ENCODE data around the gene WNT7B. TPM values are rescaled to one million over a fixed set of nuclear protein-coding genes. Genes with fewer than 3 reads are reported as not detected.

WNT7B gene
- total and polyA plus RNA-seq, 2 experiments from 2014 or later: 0.10 TPM; not detected in 1

DNA sequence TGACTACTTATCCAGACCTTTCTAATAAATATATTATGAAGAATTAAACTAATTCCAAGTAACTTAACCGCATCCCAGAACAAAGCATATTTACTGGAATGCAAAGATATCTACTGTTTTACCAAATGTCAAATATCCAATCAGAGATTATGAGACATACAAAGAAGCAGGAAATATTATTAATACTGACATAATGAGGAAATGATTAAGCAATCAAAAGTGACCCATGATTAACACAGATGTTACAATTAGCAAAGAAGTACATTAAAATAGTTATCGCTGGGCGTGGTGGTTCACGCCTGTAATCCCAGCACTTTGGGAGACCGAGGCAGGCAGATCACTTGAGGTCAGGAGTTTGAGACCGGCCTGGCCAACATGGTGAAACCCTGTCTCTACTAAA lies 105.2 kb downstream of the WNT7B start (continued):
- no peak for TF ChIP-seq ZNF114 (CRISPR knock-in tag; IDR thresholded peaks at IDR 0.05)

Other genes with a start within 250 kb of the WNT7B start
- 6.0 and 12.6 TPM in 2 replicates for gene PPARA, start 173.4 kb upstream of the WNT7B start, total RNA-seq (2014; rRNA removed; shearing (Covaris generic))
- 4.7 and 5.1 TPM in 2 replicates for gene PPARA, start 173.4 kb upstream of the WNT7B start, polyA plus RNA-seq (2016; fragmentation: Nextera tagmentation; extraction: Ambion mirVana)

Measured in GM23338 (cell line).